ENCODE measurements around the gene CLN6. TPM values are rescaled to one million over a fixed set of nuclear protein-coding genes. Genes with fewer than 3 reads are reported as not detected.
"Not testable (repeated sequence)": the region's sequence is repeated elsewhere in the genome, so short reads cannot be mapped to it uniquely, and the experiment has no call there.

CLN6 gene
- total RNA-seq, 1 donor from 2014 or later = 35.3 TPM

DNA sequence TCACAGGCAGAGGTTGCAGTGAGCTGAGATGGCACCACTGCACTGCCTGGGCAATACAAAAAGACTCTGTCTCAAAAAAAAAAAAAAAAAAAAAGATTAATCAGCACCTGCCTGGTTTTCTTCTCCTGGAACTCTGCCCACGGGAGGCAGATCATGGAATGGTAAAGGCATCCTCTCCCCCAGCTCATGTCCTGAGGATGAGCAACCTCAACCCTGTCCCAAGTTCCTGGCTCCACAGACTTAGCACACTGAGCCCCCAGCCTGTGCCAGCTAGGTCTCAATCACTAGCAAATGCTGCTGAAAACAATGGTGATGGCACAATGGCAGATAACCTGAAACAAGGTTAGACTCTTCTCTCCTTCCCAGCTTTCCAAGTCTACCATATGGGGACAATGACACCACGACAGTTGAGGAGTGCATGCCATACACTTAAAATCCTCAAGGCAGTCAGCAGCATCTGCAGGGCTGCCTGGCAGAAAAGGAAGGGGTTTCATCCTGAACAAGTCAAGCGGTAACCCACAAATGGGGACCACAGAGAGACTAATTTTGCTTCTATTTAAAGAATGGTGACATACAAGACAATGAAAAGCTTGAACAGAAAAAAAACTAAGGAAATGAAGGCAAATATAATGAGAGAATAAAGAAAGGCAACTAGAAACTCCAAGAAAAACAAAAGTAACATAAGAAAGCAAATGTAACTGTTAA is 4.8 kb downstream of the CLN6 start:
- TF ChIP-seq, protein P1, sequence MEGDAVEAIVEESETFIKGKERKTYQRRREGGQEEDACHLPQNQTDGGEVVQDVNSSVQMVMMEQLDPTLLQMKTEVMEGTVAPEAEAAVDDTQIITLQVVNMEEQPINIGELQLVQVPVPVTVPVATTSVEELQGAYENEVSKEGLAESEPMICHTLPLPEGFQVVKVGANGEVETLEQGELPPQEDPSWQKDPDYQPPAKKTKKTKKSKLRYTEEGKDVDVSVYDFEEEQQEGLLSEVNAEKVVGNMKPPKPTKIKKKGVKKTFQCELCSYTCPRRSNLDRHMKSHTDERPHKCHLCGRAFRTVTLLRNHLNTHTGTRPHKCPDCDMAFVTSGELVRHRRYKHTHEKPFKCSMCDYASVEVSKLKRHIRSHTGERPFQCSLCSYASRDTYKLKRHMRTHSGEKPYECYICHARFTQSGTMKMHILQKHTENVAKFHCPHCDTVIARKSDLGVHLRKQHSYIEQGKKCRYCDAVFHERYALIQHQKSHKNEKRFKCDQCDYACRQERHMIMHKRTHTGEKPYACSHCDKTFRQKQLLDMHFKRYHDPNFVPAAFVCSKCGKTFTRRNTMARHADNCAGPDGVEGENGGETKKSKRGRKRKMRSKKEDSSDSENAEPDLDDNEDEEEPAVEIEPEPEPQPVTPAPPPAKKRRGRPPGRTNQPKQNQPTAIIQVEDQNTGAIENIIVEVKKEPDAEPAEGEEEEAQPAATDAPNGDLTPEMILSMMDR (IDR thresholded peaks at IDR 0.05; ENCODE audit: unreplicated experiment) = no peak
- Mint-ChIP-seq H3K27me3 (ENCODE audit: low read depth) (no peaks in the 10 kb centered on the region), H3K4me1 (peaks cover 16% of the 10 kb centered on the region), H3K27ac (no peak overlapping the region), H3K36me3 (peaks cover 13% of the 10 kb centered on the region), H3K4me3 (no peak overlapping the region), H3K9me3 (peaks cover 4% of the 10 kb centered on the region)
- no peak for DNase-seq (ENCODE audit: low spot score in 2 of 2, unreplicated experiment in 2 of 2)

DNA sequence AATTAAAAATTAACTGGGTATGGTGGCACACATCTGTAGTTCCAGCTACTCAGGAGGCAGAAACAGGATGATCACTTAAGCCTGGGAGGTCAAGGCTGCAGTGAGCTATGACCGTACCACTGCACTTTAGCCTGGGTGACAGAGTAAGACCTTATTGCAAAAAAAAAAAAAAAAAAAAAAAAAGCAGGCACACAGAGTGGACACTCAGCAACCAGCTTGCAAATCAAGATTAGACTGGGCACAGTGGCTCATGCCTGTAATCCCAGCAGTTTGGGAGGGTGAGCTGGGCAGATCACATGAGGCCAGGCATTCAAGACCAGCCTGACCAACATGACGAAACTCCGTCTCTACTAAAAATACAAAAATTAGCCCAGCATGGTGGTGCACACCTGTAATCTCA is 5.4 kb downstream of the CLN6 start:
- Mint-ChIP-seq H3K27ac (no peak overlapping the region), H3K27me3 (ENCODE audit: low read depth) (no peaks in the 10 kb centered on the region), H3K4me1 (peaks cover 16% of the 10 kb centered on the region), H3K4me3 (no peak overlapping the region), H3K36me3 (peaks cover 13% of the 10 kb centered on the region), H3K9me3 (peaks cover 4% of the 10 kb centered on the region)
- DNase-seq (ENCODE audit: low spot score in 2 of 2, unreplicated experiment in 2 of 2) = no peak
- TF ChIP-seq, protein P1 (IDR thresholded peaks at IDR 0.05; ENCODE audit: unreplicated experiment) = no peak

DNA sequence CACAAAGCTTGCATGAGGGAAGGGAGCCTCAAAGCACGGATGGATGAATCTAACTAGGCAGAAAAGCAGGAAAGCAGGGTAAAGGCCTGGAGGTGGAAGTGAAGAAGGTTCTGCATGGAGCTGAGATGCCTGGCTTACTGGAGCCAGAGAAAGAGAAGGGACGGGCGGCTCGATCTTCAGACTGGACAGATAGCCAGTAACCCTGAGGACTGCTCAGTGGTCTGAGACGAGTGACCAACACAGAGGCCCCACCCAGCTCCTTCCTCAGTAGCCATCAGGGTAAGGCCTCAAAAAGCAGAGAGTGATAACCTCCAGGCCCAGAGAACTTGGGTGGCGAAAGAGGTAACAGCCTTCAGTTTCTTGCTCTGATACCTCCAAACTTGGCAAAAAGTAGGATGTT is 6.4 kb downstream of the CLN6 start:
- H3K27me3 Mint-ChIP-seq (ENCODE audit: low read depth) = no peaks in the 10 kb centered on the region
- no peak for DNase-seq (ENCODE audit: low spot score in 2 of 2, unreplicated experiment in 2 of 2)
- peaks cover 9% of the 10 kb centered on the region for H3K4me1 Mint-ChIP-seq
- H3K4me3 Mint-ChIP-seq = no peak overlapping the region
- peaks cover 4% of the 10 kb centered on the region for H3K9me3 Mint-ChIP-seq
- H3K27ac Mint-ChIP-seq = no peak overlapping the region
- peaks cover 16% of the 10 kb centered on the region for H3K36me3 Mint-ChIP-seq
- TF ChIP-seq, protein P1 (IDR thresholded peaks at IDR 0.05; ENCODE audit: unreplicated experiment) = no peak

DNA sequence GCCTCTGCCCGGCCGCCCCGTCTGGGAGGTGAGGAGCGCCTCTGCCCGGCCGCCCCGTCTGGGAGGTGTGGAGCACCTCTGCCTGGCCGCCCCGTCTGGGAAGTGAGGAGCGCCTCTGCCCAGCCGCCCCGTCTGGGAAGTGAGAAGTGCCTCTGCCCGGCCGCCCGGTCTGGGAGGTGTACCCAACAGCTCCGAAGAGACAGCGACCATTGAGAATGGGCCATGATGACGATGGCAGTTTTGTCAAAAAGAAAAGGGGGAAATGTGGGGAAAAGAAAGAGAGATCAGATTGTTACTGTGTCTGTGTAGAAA is 7.1 kb downstream of the CLN6 start:
- not testable (repeated sequence) for H3K4me3 Mint-ChIP-seq; DNase-seq (ENCODE audit: low spot score in 2 of 2, unreplicated experiment in 2 of 2); H3K9me3 Mint-ChIP-seq; H3K4me1 Mint-ChIP-seq; H3K27me3 Mint-ChIP-seq (ENCODE audit: low read depth); H3K27ac Mint-ChIP-seq
- H3K36me3 Mint-ChIP-seq = peaks cover 21% of the 10 kb centered on the region

DNA sequence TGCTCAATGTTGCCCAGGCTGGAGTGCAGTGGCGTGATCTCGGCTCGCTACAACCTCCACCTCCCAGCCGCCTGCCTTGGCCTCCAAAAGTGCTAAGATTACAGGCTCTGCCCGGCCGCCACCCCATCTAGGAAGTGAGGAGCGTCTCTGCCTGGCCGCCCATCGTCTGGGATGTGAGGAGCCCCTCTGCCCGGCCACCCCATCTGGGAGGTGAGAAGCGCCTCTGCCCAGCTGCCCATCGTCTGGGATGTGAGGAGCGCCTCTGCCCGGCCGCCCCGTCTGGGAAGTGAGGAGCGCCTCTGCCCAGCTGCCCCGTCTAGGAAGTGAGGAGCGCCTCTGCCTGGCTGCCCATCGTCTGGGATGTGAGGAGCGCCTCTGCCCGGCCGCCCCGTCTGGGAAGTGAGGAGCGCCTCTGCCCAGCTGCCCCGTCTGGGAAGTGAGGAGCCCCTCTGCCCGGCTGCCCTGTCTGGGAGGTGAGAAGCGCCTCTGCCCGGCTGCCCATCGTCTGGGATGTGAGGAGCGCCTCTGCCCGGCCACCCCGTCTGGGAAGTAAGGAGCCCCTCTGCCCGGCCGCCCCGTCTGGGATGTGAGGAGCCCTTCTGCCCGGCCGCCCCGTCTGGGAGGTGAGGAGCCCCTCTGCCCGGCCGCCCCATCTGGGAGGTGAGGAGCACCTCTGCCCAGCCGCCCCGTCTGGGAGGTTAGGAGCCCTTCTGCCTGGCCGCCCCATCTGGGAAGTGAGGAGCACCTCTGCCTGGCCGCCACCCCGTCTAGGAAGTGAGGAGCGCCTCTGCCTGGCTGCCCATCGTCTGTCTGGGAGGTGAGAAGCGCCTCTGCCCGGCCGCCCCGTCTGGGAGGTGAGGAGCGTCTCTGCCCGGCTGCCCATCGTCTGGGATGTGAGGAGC is 7.7 kb downstream of the CLN6 start:
- not testable (repeated sequence) for DNase-seq (ENCODE audit: low spot score in 2 of 2, unreplicated experiment in 2 of 2)

DNA sequence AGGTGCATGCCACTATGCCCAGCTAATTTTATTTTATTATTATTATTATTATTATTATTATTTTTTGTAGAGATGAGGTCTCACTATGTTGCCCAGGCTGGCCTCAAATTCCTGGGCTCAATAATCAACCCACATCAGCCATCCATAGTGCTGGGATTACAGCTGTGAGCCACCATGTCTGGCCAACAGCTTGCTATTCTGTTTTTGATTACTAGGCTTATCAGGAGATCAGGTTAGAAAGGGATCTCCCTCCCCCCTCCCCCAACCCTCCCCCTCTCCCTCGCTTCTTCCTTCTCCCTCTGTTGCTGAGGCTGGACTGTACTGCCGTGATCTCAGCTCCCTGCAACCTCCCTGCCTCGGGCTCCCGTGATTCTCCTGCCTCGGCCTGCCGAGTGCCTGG is 8.6 kb downstream of the CLN6 start:
- Mint-ChIP-seq H3K4me1 (no peaks in the 10 kb centered on the region), H3K9me3 (peaks cover 4% of the 10 kb centered on the region), H3K27me3 (ENCODE audit: low read depth) (no peaks in the 10 kb centered on the region), H3K4me3 (no peak overlapping the region), H3K36me3 (peaks cover 33% of the 10 kb centered on the region), H3K27ac (no peak overlapping the region)
- no peak for DNase-seq (ENCODE audit: low spot score in 2 of 2, unreplicated experiment in 2 of 2)
- TF ChIP-seq, protein P1 (IDR thresholded peaks at IDR 0.05; ENCODE audit: unreplicated experiment) = no peak

More for the DNA sequence above, 7.7 kb downstream of the CLN6 start:
- not testable (repeated sequence) for H3K27me3 Mint-ChIP-seq (ENCODE audit: low read depth); H3K9me3 Mint-ChIP-seq; H3K4me1 Mint-ChIP-seq; H3K27ac Mint-ChIP-seq; H3K4me3 Mint-ChIP-seq
- peaks cover 26% of the 10 kb centered on the region for H3K36me3 Mint-ChIP-seq

Data from mesothelial cell of epicardium (in vitro differentiated cells).